A204.1 (cell line): Measurements from ENCODE around the gene PAGE2.
"Not testable (repeated sequence)": the region's sequence is repeated elsewhere in the genome, so short reads cannot be mapped to it uniquely, and the experiment has no call there.

Experiments used
- FAIRE-seq: peaks from 2 replicates; lab custom pipeline; 2012; peaks lifted over from hg19 to GRCh38; lab: Jason Lieb, UNC

Gene PAGE2

DNA sequence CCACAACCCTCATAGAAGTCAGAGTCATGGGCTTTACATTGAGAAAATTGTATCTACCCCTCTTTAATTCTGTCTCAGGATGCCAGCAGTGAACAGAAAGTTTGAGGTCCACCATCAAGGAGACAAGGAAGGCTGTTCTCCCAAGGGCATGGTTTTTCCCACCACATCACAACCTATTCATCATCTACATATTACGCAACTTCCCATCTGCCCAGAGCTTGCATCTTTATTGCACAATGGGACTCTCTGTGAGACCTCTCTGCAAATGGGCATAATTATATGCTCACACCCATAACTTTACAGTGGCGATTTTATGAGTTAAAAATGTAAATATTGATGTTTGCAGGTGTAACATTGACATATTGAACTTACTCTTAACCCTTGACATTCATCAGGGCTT, 38.9 kb downstream of the PAGE2 start:
- FAIRE-seq = no peak

DNA sequence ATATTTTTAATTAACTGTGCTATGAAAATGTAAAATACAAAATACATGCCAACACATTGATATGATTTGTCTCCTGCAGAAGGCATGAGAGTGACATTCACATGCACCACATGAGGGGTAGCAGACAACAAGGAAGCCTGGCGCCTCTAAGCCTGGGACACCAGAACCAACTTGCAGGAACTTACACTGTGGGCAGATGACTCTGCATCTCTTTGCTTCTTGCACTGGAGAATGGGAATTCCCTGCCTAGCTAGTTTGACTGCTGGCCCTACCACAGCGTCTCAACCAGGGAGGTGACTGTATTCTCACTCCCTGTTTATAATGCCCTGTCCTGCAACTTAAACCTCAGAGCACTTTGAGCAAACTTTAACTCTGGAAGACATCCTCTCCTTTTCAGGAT, 40.5 kb downstream of the PAGE2 start:
- no peak for FAIRE-seq

DNA sequence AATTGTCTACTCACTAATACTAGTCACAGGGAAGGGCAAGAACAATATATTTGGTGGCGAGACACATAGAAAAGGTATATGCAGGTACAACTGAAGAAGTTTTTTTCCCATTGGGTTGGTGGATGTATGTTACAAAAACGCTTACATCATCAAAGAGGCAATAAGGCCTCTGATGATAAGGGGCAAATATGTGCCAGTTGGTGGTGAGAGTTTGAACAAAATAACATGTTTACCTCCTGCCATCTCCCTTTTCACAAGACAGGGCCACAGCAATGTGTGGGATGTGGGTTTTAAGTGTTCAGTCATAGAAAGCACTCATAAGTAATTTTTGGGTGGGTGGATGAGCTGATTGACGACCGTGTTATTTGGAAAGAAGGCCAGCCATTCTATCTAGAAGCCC, 41.7 kb downstream of the PAGE2 start:
- FAIRE-seq = no peak

DNA sequence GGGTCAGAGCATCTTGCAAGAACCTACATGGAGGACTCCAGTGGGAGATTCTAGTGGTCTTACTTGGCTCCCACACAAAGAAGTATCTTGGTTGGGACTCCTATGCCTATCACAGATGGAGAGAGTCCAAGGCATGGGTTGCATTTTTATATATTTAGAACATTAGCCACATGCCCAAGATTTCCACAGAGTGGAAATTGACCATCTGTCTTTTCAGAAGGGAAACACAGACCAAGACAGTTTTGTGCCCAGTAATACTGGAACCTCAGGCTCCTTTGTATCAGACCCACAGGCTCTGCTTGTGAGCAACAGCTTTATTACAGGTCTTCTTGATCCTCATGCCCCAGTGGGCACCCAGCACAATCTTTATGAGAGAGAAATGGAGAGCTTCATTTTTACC, 43.6 kb downstream of the PAGE2 start:
- no peak for FAIRE-seq

DNA sequence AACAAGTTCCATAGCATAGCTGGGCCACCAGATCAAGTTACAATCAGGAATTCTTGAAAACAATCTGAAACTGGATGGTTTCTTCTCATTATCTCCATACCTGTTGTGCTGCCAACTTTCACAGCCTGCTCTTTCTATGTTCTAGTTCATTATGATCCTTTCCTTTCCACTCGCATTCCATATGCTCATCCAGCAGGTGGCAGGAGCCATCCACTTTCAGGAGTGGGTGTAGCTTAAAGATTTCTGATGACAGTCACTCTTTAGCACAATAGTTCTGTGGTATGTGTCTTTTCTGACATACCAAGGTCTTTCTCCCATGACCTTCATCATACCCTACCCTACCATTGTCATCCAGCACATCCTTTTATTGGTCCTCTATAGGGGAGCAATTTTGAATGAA, 46.4 kb downstream of the PAGE2 start:
- FAIRE-seq = no peak

DNA sequence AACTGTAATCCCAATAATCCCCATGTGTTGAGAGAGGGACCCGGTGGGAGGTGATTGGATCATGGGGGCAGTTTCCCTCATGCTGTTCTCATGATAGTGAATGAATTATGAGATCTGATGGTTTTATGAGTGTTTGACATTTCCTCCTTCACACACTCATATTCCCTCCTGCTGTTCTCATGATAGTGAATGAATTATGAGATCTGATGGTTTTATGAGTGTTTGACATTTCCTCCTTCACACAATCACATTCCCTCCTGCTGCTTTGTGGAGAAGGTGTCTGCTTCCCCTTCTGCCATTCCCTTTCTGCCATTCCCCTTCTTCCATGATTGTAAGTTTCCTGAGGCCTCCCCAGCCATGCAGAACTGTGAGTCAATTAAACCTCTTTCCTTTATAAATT, 52.0 kb downstream of the PAGE2 start:
- not testable (repeated sequence) for FAIRE-seq
